SH-SY5Y (cell line): ENCODE data around the gene STX7.

ENCODE experiments used
- GATA2 ChIP-seq: IDR thresholded peaks from 2 replicates; pipeline ENCODE4 v1.6.1; 2011; ENCODE audit warnings: mild to moderate bottlenecking, low read depth, low read length
- GATA3 ChIP-seq: IDR thresholded peaks from 2 replicates; pipeline ENCODE4 v1.6.1; 2011; ENCODE audit warnings: low read depth, mild to moderate bottlenecking, low read length, moderate library complexity

STX7 gene

DNA sequence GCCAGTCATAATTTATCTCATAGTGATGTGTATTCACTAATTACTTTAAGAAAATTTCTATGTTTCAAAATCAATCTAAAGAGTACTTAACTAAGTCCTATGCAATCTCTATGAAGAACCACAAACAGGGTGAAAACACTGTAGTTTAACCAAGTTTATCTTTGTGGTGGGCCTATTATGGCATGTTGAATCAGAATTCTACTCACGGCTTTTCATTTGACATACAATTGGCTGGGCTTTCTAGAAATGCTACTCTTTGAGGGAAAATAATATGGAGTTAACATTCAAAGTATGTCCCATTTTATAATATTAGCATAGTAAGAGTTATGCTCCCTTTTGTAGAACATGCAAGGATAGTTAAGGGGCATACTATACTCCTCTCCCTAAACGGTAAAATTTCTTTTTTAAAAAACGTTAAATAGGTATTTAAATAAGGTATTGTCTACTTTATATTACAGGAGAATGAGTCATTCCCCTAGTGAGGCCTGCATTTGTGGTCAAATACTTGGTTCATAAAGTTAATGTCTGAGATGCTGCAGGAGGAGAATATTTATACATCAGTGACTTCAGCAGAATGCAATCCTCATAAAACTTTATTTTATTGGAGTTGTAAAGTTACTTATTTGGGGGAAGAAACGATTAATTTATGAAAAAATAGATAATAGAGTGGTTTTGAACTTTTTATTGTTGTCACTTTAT is 113.4 kb downstream of the STX7 start:
- TF ChIP-seq GATA2 (no peak), GATA3 (no peak)
